Esophagus squamous epithelium (tissue), 5 donors: ENCODE measurements around the gene INHBC. TPM values are rescaled to one million over a fixed set of nuclear protein-coding genes. Genes with fewer than 3 reads are reported as not detected.

ENCODE experiments used
- DNase-seq: peaks from one replicate; lab custom pipeline; 2025; lab: John Stamatoyannopoulos, UW
- H3K27ac ChIP-seq, 4 donors: fragments of 200-600 bp; sonication (generic); one replicate each; pipeline ENCODE4 v1.5.1; 2016 to 2019; ENCODE audit warnings: mild to moderate bottlenecking in 1 of 4
- H3K27me3 ChIP-seq, 4 donors: fragments of 200-600 bp; sonication (generic); 1 replicate in 3 of 4; 2 replicates in 1 of 4; pipeline versions ENCODE4 v1.5.1 to v1.6.0; 2017 to 2021; ENCODE audit warnings: antibody characterized with exemption in 1 of 4
- H3K36me3 ChIP-seq, 3 donors: fragments of 200-600 bp; sonication (generic); one replicate each; pipeline ENCODE4 v1.5.1; 2016 to 2019
- H3K4me1 ChIP-seq, 3 donors: fragments of 200-600 bp; sonication (generic); one replicate each; pipeline ENCODE4 v1.5.1; 2017 to 2019
- H3K4me3 ChIP-seq, 4 donors: fragments of 200-600 bp; sonication (generic); 1 replicate in 3 of 4; 2 replicates in 1 of 4; pipeline ENCODE4 v1.5.1; 2016 to 2019; ENCODE audit warnings: mild to moderate bottlenecking in 2 of 4, moderate library complexity in 1 of 4
- H3K9me3 ChIP-seq, 3 donors: fragments of 200-600 bp; sonication (generic); one replicate each; pipeline ENCODE4 v1.5.1; 2016 to 2019
- POLR2A ChIP-seq, 4 donors: fragments of 450-650 bp; IDR thresholded peaks; one replicate each; pipeline ENCODE4 v1.6.1; 2017; ENCODE audit warnings: antibody characterized with exemption in 4 of 4, mild to moderate bottlenecking in 4 of 4, moderate library complexity in 3 of 4
- WGBS, 2 donors: methylation state at CpG; one replicate each; pipeline ENCODE4 v1.1.5; 2018; 5-methylcytosine and 5-hydroxymethylcytosine counted together
- intact Hi-C: fragments of 100-400 bp; cut with DNase I; formaldehyde crosslinking; loops from one replicate; pipeline ENCODE4 v1.15.0; 2022
- total RNA-seq, 4 donors: library from RNA; depleted of rRNA; stranded (reverse); fragments of >200 nt; gene quantifications; one replicate each; pipeline ENCODE4 v1.1.0, GENCODE V29; 2016
- TF ChIP-seq, protein P1 (sequence below), 6 experiments: fragments of 450-650 bp in 4 of 6; fragments of 200-600 bp in 2 of 6; sonication (generic) in 2 of 6; IDR thresholded peaks; one replicate each; pipeline ENCODE4 v1.5.1; 2016 to 2019; ENCODE audit warnings: antibody characterized with exemption in 6 of 6, mild to moderate bottlenecking in 4 of 6, moderate library complexity in 4 of 6
- donor health status: DM: yes; HTN: yes; CAD: no.

The INHBC gene
- total RNA-seq, 4 donors from 2014 or later: not detected

DNA sequence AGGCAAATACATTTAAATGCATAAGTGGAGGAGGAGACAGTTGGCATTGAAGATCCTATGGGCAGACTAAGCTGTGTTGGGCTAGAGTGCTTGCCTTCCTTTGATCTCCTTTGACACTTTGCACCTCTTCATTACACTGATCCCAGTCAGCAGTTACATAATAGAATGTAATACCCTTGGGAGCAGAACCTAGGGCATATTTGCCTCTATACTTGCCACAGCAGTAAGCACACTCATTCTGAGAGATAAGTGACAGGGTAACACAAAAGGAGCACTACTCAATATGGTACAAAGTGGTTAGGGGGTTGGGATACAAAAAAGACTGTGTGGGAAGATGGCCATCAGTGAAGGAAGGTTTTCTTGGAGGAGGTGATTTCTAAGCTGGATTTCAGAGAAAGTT, 62.2 kb downstream of the INHBC start:
- H3K36me3 ChIP-seq: peaks cover 28 to 89% (median 35%) of the 10 kb centered on the region in 3 donors
- no peak for DNase-seq
- no peak for TF ChIP-seq POLR2A (IDR thresholded peaks at IDR 0.05)
- TF ChIP-seq, protein P1, sequence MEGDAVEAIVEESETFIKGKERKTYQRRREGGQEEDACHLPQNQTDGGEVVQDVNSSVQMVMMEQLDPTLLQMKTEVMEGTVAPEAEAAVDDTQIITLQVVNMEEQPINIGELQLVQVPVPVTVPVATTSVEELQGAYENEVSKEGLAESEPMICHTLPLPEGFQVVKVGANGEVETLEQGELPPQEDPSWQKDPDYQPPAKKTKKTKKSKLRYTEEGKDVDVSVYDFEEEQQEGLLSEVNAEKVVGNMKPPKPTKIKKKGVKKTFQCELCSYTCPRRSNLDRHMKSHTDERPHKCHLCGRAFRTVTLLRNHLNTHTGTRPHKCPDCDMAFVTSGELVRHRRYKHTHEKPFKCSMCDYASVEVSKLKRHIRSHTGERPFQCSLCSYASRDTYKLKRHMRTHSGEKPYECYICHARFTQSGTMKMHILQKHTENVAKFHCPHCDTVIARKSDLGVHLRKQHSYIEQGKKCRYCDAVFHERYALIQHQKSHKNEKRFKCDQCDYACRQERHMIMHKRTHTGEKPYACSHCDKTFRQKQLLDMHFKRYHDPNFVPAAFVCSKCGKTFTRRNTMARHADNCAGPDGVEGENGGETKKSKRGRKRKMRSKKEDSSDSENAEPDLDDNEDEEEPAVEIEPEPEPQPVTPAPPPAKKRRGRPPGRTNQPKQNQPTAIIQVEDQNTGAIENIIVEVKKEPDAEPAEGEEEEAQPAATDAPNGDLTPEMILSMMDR (IDR thresholded peaks at IDR 0.05): no peak
- no peaks in the 10 kb centered on the region for H3K4me1 ChIP-seq
- H3K27me3 ChIP-seq: no peaks in the 10 kb centered on the region
- no peak overlapping the region for H3K4me3 ChIP-seq
- H3K27ac ChIP-seq: no peak overlapping the region
- H3K9me3 ChIP-seq: no peaks in the 10 kb centered on the region
- intact Hi-C loops: no loop called here

DNA sequence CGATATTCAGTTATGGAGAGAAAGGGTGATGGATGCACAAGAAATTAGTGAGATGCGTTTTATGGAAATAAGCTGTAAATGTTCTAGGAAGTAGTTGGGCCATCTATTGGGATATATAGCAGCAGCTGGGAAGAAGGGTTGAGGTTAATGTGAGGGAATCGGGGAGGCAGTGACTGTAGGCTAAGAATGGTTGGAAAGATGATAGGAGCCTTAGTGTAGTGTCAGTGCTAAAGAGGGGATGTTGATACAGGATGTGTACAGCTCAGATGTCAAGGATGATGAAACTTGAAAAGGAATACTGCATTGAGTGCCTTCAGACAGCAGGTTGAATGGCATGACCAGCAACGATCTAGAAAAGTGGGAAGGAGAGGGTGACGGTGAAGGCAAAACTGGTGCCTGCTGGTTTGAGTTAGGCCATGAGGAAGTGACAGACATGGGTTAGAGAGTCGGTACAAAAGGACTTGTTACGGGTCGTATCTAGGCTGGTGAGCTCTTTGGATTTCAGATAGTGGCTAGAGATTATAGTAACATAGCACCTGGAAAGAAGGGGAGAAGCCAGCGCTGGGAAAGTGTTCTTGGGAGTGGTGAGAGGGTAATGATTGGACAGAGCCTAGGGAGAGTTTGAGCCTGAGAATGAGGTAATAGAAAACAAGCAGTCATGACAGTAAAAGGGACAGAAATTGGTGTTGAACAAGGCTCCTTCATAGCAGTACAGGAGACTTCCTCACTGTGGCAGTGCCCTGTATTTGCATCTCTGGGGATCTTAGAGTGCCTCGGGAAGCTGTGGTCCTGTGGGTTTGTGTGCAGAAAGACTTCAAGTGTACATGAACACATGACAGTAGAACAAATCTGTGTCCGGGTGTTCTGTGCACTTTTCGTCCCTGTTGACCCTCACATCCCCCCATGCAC, 62.9 kb downstream of the INHBC start:
- H3K36me3 ChIP-seq: peaks cover 28 to 89% (median 35%) of the 10 kb centered on the region in 3 donors

DNA sequence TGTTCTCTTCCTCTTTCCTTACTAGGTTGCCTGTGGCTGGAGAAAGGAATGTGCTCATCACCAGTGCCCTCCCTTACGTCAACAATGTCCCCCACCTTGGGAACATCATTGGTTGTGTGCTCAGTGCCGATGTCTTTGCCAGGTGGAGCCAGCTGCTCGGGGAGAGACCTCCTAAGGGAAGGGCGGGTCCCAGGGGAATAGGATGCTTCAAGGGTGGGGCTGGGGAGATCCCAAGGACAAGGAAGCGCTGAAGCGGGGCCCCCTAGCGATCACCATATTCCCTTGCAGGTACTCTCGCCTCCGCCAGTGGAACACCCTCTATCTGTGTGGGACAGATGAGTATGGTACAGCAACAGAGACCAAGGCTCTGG, 63.5 kb downstream of the INHBC start:
- TF ChIP-seq, protein P1 (IDR thresholded peaks at IDR 0.05): no peak
- TF ChIP-seq POLR2A (IDR thresholded peaks at IDR 0.05): no peak
- H3K36me3 ChIP-seq: peaks cover 28 to 90% (median 35%) of the 10 kb centered on the region in 3 donors
- DNase-seq: no peak

More for the DNA sequence above, 62.9 kb downstream of the INHBC start:
- H3K4me3 ChIP-seq: no peak overlapping the region
- H3K4me1 ChIP-seq: no peaks in the 10 kb centered on the region
- intact Hi-C loops: no loop called here
- DNase-seq: no peak
- no peaks in the 10 kb centered on the region for H3K9me3 ChIP-seq
- no peaks in the 10 kb centered on the region for H3K27me3 ChIP-seq
- 89 to 94% methylated on average over 12 of the region's 12 CpGs for WGBS, 2 donors
- TF ChIP-seq POLR2A (IDR thresholded peaks at IDR 0.05): no peak
- TF ChIP-seq, protein P1 (IDR thresholded peaks at IDR 0.05): no peak
- no peak overlapping the region for H3K27ac ChIP-seq

DNA sequence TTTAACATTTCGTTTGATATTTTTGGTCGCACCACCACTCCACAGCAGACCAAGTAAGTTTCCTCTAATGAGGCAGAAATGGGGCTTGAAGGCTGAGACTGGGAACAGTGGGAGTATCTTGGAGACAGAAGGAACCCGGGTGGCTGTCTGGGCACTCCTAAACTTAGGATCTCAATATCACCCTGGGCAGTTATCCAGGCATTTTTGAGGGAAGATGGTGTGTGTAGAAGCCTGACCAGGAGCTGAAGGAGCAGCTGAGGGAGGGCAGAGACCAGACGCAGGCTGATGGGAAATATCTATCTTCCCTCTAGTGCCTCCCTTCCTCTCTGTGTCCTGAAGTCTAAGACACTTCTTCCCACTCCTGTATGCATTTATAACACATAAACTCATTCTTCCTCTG, 64.0 kb downstream of the INHBC start:
- intact Hi-C loops: no loop called here
- WGBS, 2 donors: 87 to 94% methylated on average over 2 to 3 of the region's 4 CpGs
- Histone ChIP-seq H3K4me3 (no peak overlapping the region), H3K27ac (no peak overlapping the region), H3K9me3 (no peaks in the 10 kb centered on the region), H3K36me3 (peaks cover 28 to 94% (median 35%) of the 10 kb centered on the region in 3 donors), H3K4me1 (no peaks in the 10 kb centered on the region), H3K27me3 (no peaks in the 10 kb centered on the region)
- no peak for TF ChIP-seq POLR2A (IDR thresholded peaks at IDR 0.05)
- TF ChIP-seq, protein P1 (IDR thresholded peaks at IDR 0.05): no peak
- no peak for DNase-seq

More for the DNA sequence above, 63.5 kb downstream of the INHBC start:
- intact Hi-C loops: no loop called here
- Histone ChIP-seq H3K4me3 (no peak overlapping the region), H3K27ac (no peak overlapping the region), H3K9me3 (no peaks in the 10 kb centered on the region), H3K27me3 (no peaks in the 10 kb centered on the region), H3K4me1 (no peaks in the 10 kb centered on the region)
- WGBS, 2 donors: 89 to 98% methylated on average over 6 to 7 of the region's 9 CpGs

DNA sequence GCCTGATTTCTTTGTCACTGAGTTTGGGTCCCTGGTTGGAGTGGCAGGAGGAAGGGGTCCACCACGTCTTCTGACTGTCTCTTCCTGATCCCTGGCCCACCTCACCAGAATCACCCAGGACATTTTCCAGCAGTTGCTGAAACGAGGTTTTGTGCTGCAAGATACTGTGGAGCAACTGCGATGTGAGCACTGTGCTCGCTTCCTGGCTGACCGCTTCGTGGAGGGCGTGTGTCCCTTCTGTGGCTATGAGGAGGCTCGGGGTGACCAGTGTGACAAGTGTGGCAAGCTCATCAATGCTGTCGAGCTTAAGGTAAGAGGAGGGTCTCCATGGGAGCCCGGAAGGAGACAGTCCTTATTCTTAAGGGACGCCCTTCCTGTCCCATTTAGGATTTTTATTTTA, 65.6 kb downstream of the INHBC start:
- Histone ChIP-seq H3K4me1 (no peaks in the 10 kb centered on the region), H3K9me3 (no peaks in the 10 kb centered on the region), H3K36me3 (peaks cover 35 to 100% (median 37%) of the 10 kb centered on the region in 3 donors), H3K27me3 (no peaks in the 10 kb centered on the region), H3K27ac (no peak overlapping the region), H3K4me3 (no peak overlapping the region)
- 95 to 96% methylated on average over 11 of the region's 11 CpGs for WGBS, 2 donors
- DNase-seq: no peak
- TF ChIP-seq, protein P1 (IDR thresholded peaks at IDR 0.05): no peak
- TF ChIP-seq POLR2A (IDR thresholded peaks at IDR 0.05): no peak
- intact Hi-C loops: no loop called here
